ENCODE results near the gene RPS18.

The RPS18 gene

GRCh38 chr6:33292996-33293682 is 21.3 kb downstream of the RPS18 start:
- DNase-seq = no peak

GRCh38 chr6:33294086-33294823 is 22.4 kb downstream of the RPS18 start:
- DNase-seq = no peak

GRCh38 chr6:33295621-33296369 is 23.9 kb downstream of the RPS18 start:
- DNase-seq = no peak

GRCh38 chr6:33296797-33297405 is 25.0 kb downstream of the RPS18 start:
- DNase-seq = no peak

- no peak for DNase-seq
These were observed 25.6 kb downstream of the RPS18 start for GRCh38 chr6:33297406-33297955.

GRCh38 chr6:33297956-33298772 is 26.3 kb downstream of the RPS18 start:
- DNase-seq = no peak

- no peak for DNase-seq
These were observed 26.9 kb downstream of the RPS18 start, which contains the start of gene RGL2 for GRCh38 chr6:33298773-33299236. RGL2 (minus strand) TSS chr6:33298942; CDS start chr6:33298610, 332 bp downstream.

GRCh38 chr6:33299237-33299944 is 27.5 kb downstream of the RPS18 start:
- peak; percentile 81 to 86 for DNase-seq

- DNase-seq = no peak
These were observed 30.0 kb downstream of the RPS18 start for GRCh38 chr6:33301877-33302276.

GRCh38 chr6:33304216-33304615 is 32.3 kb downstream of the RPS18 start:
- no peak for DNase-seq

- DNase-seq = no peak
These were observed 33.2 kb downstream of the RPS18 start for GRCh38 chr6:33305052-33305451.

- no peak for DNase-seq
These were observed 34.5 kb downstream of the RPS18 start for GRCh38 chr6:33306356-33306755.

GRCh38 chr6:33312361-33313104 is 40.7 kb downstream of the RPS18 start:
- peak; percentile 61 to 74 for DNase-seq

- no peak for DNase-seq
These were observed 41.3 kb downstream of the RPS18 start for GRCh38 chr6:33313105-33313708.

GRCh38 chr6:33313709-33314514 is 42.0 kb downstream of the RPS18 start, which contains the start of gene TAPBP:
TAPBP (minus strand) TSS chr6:33314078; CDS start chr6:33314041, 37 bp downstream.
- DNase-seq = peak in 1 of 2 experiments; percentile 16

- DNase-seq = peak in 1 of 2 experiments; percentile 43
These were observed 42.7 kb downstream of the RPS18 start for GRCh38 chr6:33314515-33314942.

- DNase-seq = peak in 1 of 2 experiments; percentile 16
These were observed 43.3 kb downstream of the RPS18 start for GRCh38 chr6:33314943-33315792.
